Stimulated activated CD8-positive, alpha-beta memory T cell treated with anti-CD3 and anti-CD28 coated beads, Interleukin-7, amount 100 ng/mL, for 4 hours (primary cell): ENCODE results near the gene NAALADL2.

ENCODE experiments used
- DNase-seq, 2 donors: peaks; one replicate each; pipeline ENCODE4 v3.0.0-alpha.2; 2020; ENCODE audit warnings: low read depth in 2 of 2

NAALADL2 gene

GRCh38 chr3:174859114-174859735, at the start of gene NAALADL2:
Gene NAALADL2, plus strand, starts transcription at chr3:174859334.
- no peak for DNase-seq

GRCh38 chr3:174810254-174810653, 48.9 kb upstream of the NAALADL2 start:
- no peak for DNase-seq

GRCh38 chr3:174812172-174812862, 46.8 kb upstream of the NAALADL2 start:
- no peak for DNase-seq

- DNase-seq, result no peak
Observed at GRCh38 chr3:174815750-174816149, 43.4 kb upstream of the NAALADL2 start.

GRCh38 chr3:174820885-174821284, 38.2 kb upstream of the NAALADL2 start:
- no peak for DNase-seq

- no peak for DNase-seq
Observed at GRCh38 chr3:174821477-174821876, 37.7 kb upstream of the NAALADL2 start.

GRCh38 chr3:174822320-174822719, 36.8 kb upstream of the NAALADL2 start:
- no peak for DNase-seq

- no peak for DNase-seq
Observed at GRCh38 chr3:174826069-174826468, 33.1 kb upstream of the NAALADL2 start.

GRCh38 chr3:174844746-174845145, 14.4 kb upstream of the NAALADL2 start:
- DNase-seq, result no peak

GRCh38 chr3:174846055-174846454, 13.1 kb upstream of the NAALADL2 start:
- DNase-seq, result no peak

GRCh38 chr3:174854987-174855386, 4.1 kb upstream of the NAALADL2 start:
- DNase-seq, result no peak

- DNase-seq, result no peak
Observed at GRCh38 chr3:174857301-174857700, 1.8 kb upstream of the NAALADL2 start.

- no peak for DNase-seq
Observed at GRCh38 chr3:174858353-174858752, 781 bp upstream of the NAALADL2 start.

- no peak for DNase-seq
Observed at GRCh38 chr3:174859756-174860155, 622 bp downstream of the NAALADL2 start.

- no peak for DNase-seq
Observed at GRCh38 chr3:174862101-174862500, 3.0 kb downstream of the NAALADL2 start.

GRCh38 chr3:174862666-174863065, 3.5 kb downstream of the NAALADL2 start:
- DNase-seq, result no peak

GRCh38 chr3:174863488-174863887, 4.4 kb downstream of the NAALADL2 start:
- no peak for DNase-seq

GRCh38 chr3:174869448-174869847, 10.3 kb downstream of the NAALADL2 start:
- no peak for DNase-seq

GRCh38 chr3:174873832-174874657, 14.9 kb downstream of the NAALADL2 start:
- DNase-seq, result no peak

GRCh38 chr3:174882789-174883188, 23.7 kb downstream of the NAALADL2 start:
- no peak for DNase-seq

- DNase-seq, result no peak
Observed at GRCh38 chr3:174883881-174884675, 24.9 kb downstream of the NAALADL2 start.
